ENCODE results near the gene ZNF207. TPM values are rescaled to one million over a fixed set of nuclear protein-coding genes. Genes with fewer than 3 reads are reported as not detected.
"Not testable (repeated sequence)": the region's sequence is repeated elsewhere in the genome, so short reads cannot be mapped to it uniquely, and the experiment has no call there.

The ZNF207 gene
- total RNA-seq, 1 donor from 2014 or later, result 140 TPM

DNA sequence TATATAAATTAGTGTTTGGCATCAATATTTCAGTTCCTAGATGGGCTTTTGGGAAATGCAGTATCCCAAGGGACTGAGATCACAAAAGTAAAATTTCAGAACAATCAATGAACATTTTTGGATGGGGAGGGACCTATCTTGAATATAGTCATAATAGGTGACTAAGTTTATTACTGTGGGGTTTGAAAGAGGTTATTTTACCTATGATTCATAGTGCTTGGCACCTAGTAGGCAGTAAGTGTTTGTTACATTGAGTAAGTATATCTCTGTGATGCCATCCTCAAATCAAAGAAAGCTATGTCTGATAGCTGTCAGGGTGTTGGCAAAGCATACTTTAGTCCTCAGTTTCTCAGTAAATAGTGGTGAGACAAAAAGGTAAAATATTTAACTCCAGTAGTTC lies 36.9 kb downstream of the ZNF207 start:
- DNase-seq (ENCODE audit: low read depth), result no peak

- DNase-seq (ENCODE audit: low read depth), result not testable (repeated sequence)
These were observed 38.2 kb downstream of the ZNF207 start for GRCh38 chr17:32388128-32388527.

- DNase-seq (ENCODE audit: low read depth), result no peak
These were observed 38.9 kb downstream of the ZNF207 start for GRCh38 chr17:32388613-32389459.

DNA sequence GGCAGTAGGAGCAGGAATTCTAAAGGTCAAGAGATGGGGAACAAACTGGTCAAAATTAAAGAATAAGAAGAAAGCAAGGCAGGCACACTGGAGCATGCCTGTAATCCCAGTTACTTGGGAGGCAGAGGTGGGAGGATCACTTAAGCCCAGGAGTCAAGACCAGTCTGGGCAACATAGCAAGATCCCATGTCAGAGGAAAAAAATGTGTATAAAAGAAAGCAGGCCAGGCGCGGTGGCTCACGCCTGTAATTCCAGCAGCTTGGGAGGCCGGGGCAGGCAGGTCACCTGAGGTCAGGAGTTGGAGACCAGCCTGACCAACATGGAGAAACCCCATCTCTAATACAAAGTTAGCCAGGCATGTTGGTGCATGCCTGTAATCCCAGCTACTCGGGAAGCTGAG lies 43.9 kb downstream of the ZNF207 start:
- no peak for DNase-seq (ENCODE audit: low read depth)

DNA sequence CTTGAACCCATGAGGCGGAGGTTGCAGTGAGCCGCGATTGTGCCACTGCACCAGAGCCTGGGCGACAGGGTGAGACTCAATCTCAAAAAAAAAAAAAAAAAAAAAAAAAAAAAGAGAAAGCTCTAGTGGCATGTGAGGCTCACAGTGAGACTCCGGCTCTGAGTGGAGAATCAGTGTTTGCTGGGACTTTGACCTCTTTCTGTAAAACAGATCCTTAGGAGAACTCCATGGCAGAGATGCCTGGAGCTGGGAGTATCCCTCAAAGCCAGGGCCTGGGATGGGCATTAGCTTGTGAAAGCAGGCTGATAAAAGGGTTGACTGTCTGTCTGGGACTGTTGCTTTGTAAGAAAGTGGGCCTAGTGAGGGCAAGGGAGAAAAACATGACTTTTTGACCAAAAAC lies 46.4 kb downstream of the ZNF207 start:
- no peak for DNase-seq (ENCODE audit: low read depth)

GRCh38 chr17:32398946-32399345 lies 49.0 kb downstream of the ZNF207 start:
- DNase-seq (ENCODE audit: low read depth), result no peak

GRCh38 chr17:32410085-32410484 lies 60.1 kb downstream of the ZNF207 start:
- not testable (repeated sequence) for DNase-seq (ENCODE audit: low read depth)

- DNase-seq (ENCODE audit: low read depth), result no peak
These were observed 76.9 kb downstream of the ZNF207 start for GRCh38 chr17:32426894-32427293.

- DNase-seq (ENCODE audit: low read depth), result no peak
These were observed 79.6 kb downstream of the ZNF207 start for GRCh38 chr17:32429598-32429997.

MicroRNA genes within 50 kb of the gene (microRNA counts, 767-probe panel; counts per million panel counts)
- microRNA hsa-miR-632, result not detected

Small RNA genes lying within 50 kb of the gene (microRNA-seq; reads per million reads assigned to microRNA genes)
- not detected for gene MIR632

Other genes with a start within 250 kb of the ZNF207 start
- 42.3 and 48.0 TPM in 2 replicates for gene RHOT1, start 207.7 kb upstream of the ZNF207 start, total RNA-seq
- 0.16 and 0.36 TPM in 2 replicates for gene RHBDL3, start 84.3 kb upstream of the ZNF207 start, total RNA-seq
- 9.8 and 13.7 TPM in 2 replicates for gene C17orf75, start 8.0 kb upstream of the ZNF207 start, total RNA-seq
- gene PSMD11, start 94.4 kb downstream of the ZNF207 start, total RNA-seq, result 93.7 and 95.0 TPM in 2 replicates
- 25.8 and 39.6 TPM in 2 replicates for gene CDK5R1, start 136.8 kb downstream of the ZNF207 start, total RNA-seq